HG03558 (cell line): ENCODE results near the gene NVL.
A peak's percentile ranks its signal among the peaks of the same experiment; 100 is the strongest.
"Not testable (repeated sequence)": the region's sequence is repeated elsewhere in the genome, so short reads cannot be mapped to it uniquely, and the experiment has no call there.

Experiments used
- ATAC-seq: cut with Tn5 transposase; IDR thresholded peaks from one replicate; pipeline ENCODE4 v1.9.1; 2021; ENCODE audit warnings: moderate number of reproducible peaks; ENCODE audit not compliant: unreplicated experiment; ENCODE audit errors: extremely low read depth

Gene NVL

DNA sequence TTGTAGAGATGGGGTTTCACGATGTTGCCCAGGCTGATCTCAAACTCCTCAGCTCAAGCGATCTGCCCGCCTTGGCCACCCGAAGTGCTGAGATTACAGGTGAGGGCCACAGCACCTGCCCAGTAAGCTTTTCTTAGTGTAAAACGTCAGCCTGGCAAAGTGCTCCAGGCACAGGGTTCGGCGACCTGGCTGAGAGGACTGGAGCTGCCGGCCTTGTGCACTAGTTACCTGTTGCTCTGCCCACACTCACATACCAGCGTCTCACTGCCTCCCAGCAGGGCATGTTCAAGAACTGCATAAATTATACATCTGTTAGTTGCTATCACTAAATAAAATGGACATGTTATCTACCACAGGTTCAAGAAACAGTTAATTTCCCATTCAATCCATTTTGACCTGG is 91.8 kb downstream of the NVL start:
- ATAC-seq, result no peak

DNA sequence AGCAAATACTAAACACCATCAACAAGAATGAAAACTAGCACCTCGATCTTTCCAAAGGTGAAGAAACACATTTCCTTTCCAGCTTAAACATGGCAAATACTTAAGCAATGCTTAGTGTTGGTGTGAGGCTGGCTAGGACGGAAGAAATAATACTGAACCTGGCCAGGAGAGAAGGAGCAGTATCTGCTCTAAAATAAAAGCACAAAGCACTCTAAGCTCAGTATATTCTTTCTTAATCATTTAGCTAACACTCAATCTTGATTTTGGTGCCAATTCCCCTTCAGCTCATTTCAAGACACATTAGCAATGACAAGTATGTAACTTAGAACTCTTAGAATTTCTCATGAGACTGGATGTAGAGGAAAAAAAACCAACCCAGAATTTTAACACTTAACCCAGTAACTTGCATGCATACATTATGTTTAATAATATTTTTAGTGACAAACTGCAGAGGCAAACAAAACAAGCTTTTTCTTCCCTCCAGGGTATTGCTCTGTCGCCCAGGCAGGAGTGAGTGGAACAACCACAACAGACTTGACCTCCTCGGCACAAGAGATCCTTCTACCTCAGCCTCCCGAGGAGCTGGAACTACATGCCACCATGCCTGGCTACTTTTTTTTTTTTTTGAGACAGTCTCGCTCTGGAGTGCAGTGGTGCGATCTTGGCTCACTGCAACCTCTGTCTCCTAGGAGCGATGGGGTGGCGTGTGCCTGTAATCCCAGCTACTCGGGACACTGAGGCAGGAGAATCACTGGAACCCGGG is 92.7 kb downstream of the NVL start:
- no peak for ATAC-seq

DNA sequence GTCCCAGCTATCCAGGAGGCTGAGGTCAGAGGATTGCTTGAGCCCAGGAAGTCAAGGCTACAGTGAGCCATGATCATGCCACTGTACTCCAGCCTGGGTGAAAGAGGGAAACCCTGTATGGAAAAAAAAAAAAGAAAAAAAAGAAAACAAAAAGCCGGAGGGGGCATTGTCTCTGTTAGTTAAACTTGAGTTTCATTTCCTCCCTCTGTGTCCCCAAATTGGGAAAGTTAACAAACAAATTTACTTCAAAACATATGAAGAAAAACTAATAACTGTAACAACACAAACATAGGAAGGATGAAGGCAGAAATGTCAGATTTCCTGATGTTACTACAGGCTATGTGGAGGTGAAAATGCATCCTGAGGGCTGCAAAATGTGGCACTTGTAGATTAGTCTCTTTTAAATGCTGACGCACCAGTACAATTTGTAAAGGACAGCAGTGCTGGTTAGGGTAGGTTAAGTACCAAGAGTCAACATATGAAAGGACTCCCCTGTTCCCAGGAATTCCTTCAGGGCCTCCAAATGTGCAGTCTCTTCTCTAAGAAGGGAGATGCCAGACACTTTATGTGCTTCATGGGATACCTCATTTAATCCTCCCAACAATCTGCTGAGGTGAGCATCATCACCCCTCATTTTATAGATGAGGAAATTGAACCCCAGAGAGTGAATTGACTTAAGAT is 94.0 kb downstream of the NVL start:
- ATAC-seq, result no peak

DNA sequence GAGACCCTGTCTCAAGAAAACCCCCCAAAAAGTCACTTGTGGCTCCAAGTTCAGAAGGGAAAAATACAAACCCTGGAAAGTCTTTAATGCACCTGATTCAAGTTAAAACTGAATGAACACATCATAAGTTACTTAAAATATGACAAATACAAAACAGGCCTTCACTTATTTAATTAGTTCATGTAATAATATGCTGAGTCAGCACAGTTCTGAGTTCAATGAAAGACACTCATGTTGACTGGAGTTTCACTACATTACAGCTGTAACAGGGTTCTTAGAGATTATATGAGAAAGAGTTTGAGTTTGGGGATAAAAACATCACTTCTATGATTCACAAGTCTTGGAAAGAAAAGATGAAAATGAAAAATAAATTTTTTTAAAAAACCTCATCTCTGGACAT is 96.0 kb downstream of the NVL start:
- ATAC-seq, result no peak

DNA sequence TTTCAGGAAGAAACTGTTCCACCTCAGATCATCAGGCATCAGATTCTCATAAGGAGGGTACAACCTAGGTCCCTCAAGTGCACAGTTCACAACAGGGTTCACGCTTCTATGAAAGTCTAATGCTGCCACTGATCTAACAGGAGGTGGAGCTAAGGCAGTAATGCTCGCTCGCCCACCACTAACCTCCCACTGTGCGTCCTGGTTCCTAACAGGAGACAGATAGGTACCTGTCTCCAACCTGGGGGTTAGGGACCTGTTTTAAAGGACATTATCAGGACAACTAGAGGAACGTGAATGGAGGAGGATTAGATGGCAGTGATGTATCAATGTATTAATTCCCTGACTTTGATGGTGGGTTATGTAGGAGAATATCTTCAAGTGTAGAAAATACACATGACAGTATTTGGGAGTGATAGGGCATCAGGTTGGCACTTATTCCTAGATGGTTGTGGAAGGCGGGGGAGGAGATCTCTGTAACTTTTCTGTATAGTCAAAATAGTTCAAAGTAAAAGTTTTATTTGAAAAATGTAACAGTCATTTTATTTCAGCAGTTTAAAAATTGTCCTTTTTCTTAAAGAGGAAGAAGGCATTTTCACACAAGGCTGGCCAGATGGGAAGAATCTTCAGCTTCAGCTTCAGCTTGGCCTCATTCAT is 103.0 kb downstream of the NVL start:
- ATAC-seq, result no peak

DNA sequence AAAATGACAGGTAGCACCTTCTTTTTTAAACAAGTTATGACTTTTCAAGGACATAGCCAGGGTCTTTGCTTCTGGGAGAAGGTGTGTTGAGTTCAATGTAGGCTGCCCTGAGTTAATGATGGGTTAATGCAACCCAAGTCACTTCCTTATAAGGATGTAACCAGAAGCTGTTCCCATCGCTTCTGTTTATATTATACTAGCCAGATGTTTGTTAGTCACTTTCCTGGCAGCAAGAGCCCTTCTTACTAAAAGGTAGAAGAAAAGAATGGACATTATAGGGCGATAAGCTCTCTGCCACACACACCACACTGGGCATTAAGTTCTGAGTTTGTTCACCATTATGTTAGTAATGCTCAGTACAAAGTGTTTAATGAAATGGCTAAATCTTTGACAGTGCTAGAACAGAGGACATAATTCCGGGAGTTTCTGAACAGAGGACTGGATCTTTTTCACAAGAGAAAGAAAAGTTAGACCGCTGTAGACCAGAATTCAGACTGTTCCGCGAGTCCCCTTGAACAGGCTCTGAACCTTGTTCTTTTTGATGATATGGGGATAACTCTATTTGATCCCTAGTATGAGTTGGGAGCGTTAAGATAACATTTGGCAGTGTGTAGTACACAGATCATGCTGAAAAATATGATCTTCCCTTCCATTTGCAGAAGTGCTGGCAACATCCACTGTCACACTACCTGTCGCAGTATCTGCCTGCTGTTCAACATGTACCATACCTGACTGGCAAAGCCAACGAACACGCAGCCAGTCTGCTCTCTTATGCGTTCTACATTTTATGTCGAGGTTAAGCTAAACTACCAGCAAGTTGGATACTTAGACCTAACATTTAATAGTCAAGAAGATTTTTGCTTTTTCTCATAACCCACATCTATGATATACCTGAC is 105.9 kb downstream of the NVL start:
- no peak for ATAC-seq

DNA sequence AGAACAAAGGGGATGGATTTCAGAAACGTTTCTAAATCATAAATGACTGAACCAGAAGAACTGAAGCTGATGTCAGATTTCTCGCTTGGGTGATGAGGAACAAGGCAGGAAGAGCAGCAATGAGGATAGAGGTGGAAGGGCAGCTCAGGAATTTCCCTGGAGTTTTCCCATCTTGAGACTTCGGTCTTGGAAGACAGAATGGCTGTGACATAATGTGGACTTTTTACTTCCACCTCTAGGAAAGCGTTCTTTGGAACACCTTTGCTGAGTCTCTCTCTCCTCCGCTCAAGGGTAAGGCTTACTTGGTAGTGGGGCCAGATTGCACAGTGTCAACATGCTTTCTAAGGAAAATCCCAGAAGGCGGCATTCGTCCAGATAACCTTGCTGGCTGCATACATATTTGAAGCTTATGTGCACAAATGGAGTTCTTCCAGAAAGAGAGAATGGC is 110.3 kb downstream of the NVL start:
- no peak for ATAC-seq

DNA sequence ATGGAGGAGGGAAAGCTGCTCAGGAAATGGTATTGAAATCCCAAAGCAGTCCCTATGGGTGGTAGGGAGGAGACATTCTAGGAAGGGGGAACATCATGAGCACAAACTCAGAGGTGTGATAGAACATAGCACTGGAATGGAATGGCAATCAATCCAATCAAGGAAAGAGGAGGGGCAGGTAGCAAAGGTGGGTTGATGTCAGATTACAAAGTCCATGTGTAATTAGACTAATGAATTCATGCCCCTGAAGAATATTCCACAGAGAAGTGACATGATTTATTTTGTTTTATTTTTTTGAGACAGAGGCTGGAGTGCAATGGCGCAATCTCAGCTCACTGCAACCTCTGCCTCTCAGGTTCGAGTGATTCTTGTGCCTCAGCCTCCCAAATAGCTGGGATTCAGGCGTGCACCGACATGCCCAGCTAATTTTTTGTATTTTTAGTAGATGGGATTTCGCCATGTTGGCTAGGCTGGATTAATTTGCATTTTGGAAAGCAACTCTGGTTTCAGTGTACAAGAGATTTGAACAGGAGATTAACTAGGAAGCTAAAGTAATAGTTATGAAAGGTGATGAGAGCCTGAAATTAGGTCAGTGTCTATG is 110.9 kb downstream of the NVL start:
- no peak for ATAC-seq

DNA sequence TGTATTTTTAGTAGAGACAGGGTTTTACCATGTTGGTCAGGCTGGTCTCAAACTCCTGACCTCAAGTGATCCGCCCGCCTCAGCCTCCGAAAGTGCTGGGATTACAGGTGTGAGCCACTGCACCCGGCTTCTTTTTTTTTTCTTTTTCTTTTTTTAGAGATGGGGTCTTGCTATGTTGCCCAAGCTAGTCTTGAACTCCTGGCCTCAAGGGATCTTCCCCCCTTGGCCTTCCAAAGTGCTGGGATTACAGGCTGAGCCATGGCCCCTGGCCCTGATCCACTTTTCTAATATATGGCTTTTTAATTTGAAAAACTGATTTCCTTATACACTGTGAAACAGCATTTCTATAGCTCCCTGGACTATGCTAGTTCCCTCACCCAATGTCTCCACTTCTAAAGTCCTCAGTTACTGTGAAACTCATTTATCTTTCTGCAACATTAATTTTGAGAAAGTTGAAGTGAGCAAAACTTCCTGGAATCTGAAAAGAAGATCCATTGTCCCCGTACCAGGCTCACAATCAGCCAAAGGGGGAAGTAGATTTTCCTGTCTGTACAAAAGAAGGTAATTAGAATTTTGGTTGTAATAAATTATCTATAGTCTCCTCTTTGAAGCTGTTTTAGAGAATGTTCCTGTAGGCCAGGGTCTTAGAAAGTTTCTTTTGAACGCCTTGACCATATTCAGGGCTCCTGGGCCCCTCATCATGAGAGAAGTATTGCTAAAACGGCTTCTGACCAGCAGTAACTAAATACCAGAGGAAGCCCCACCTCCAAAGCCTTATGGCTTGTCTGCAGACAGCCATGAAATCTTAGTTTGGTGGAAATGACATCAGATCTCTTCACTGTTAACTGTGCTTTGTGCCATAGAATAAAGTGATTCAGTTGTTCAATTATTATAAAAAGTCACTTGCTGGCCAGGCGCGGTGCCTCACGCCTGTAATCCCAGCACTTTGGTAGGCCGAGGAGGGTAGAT is 112.0 kb downstream of the NVL start:
- ATAC-seq, result no peak

DNA sequence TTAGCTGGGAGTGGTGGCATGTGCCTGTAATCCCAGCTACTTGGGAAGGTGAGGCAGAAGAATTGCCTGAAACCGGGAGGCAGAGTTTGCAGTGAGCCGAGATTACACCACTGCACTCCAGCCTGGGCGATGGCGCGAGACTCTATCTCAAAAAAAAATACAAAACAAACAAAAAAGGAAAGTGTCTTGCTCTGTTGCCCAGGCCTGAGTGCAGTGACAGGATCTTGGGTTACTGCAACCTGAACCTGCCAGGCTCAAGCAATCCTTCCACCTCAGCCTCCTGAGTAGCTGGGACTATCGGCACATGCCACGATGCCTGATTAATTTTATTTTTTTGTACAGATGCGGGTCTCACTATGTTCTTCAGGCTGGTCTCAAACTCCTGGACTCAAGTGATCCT is 113.6 kb downstream of the NVL start:
- ATAC-seq, result no peak

DNA sequence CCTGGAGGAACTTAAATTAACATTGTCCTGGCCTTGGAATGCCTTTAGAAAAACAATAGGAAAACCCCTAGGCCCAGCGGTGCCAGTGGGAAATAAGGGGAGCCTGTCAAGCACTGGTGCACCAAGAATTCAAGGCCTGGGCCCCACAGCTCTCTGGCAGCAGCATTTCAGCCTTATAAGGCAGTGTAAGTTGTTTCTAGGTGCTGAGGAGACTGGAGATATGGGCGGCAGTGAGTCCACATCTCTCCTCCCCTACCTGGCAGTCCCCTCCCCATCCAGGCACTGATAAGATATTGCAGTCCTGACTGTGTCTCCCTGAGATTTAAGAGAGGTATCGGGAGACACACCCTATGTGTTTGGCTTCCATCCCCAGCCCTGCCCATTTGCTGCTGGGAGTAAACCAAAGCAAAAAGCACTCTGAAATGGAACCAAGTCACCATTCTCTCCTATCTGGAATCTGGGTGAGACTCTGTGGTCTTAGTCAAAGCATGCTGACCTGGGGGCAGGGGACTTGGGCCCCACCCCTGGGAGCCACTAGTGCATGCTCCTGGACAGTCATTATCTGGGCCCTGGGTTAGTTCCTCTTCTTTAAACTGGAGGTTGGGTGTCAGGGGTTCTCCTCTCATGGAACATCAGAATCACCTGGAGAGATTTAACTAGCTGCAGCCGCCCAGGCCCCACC is 116.4 kb downstream of the NVL start:
- ATAC-seq, result no peak

DNA sequence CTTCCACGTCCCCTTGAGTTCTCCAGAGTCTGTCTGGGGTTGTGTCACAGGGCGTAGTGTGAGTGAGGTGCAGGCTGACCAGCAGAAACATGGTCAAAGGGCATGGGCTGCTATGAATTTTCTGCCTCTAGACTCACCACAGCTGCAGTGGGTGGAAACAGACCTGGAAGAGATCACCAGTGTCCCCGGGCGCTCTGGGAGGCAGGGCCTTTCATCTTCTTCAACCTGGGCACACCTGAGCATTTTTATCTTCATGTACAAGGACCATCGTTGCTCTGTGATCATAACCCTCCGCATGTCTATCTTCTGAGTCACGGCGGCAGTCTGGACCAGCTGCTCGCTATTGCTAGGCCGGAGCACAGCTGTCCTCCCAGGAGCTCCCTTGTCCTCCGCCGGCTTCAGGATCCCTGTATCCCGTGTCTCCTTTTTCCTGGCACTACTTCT is 117.3 kb downstream of the NVL start:
- no peak for ATAC-seq

DNA sequence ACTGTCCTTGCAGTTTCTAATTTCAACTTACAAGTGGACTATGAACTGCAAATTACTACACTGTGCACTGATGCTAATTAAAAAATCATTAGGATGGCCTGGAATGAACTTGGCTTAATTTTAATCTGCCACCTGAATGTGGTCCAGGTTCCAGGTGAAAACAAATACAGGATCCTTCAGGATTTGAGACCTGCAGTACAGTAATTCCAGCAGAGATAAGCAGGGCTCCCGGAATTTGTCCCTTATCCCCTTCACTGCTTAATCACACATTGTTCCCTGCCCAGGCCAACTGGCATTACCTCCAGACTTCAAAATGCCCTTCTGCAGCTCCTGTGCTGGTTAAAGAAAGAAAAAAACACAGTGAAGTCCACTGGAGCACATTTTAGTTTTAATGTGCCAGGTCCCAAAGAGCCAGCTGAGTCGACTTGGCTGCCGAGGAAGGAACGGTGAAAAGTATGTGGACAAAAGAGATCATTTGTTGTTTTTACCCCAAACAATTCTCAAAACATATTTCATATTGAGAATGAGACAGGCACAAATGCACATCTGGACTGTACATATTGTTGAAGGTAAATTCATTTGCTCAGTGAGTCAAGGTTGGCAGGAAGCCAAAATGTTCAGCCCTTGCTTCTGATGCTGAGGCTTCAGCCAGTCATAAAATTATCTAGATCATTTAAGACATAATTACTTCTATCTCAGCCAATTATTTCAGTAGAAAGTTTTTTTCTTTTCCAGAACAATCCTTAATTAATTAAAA is 118.6 kb downstream of the NVL start:
- ATAC-seq, result no peak

DNA sequence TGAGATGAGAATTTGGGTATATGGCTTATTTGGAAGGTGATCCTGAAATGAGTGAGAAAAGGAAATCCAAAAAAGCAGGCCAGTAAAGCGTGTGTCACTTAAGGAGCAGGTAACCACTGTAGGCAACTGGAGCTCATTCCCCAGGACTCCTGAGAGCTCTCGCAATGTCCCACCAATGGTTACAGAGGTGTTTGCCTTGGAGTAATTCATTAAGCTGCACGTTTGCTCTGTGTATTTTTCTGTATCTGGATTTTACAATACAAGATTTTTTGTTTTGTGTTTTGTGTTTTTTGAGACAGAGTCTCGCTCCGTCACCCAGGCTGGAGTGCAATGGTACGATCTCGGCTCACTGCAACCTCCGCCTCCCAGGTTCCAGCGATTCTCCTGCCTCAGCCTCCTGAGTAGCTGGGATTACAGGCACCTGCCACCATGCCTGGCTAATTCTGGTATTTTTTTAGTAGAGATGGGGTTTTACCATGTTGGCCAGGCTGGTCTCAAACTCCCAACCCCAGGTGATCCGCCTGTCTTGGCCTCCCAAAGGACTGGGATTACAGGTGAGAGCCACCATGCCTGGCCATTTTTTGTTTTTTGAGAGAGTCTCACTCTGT is 123.9 kb downstream of the NVL start:
- not testable (repeated sequence) for ATAC-seq

DNA sequence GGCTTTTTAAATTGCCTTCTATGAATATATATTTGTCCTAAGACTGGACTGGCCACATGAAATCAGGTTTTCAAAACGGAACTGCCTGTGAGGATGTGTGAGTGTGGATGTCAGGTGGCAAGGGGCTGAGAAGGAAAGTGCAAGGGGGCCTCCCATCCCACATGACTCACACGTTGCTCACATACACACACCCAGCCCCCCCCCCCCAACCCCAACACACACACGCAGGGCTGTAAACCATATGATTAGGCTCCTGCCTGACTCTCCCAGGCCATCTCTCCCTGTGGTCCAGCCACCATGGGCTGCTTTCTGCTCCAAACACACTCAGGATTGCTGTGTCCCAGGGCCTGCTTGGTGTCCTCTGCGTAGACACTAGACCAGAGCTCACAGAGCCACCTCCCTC is 124.5 kb downstream of the NVL start:
- no peak for ATAC-seq

DNA sequence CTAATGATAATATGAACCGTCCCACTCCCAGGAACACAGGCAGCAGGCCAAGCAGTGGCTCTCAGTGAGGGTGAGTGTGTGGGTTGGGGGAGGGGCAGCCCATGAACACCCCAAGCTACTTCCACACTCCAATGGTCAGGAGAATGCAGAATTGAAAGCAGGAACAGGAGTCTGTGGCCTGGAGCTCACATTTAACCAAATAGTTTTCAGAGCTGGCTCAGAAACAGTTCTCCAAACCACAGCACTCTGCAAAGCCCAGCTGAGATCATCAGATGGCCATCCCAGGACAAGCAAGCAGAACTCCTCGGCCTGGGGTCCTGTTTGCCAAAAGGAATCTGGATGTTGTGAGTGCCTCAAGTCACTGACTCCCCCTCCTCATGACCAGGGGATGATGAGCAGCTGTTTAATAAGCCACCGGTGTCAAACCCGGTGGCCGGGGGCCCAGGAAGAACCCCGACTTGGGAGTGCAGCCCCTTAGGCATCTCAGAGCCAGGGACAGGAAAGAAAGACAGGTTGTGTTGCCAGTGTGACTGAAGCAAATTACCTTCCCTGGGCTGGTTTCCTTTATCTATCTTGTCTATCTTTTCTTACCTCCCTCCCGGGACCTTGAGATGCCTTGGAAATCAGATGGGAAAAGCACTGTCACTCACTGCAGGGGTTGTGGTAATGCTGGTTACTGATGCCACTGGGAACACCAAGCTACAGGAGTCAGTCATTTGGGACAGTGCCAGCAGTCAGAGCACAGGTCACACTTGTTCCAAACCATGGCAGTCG is 126.5 kb downstream of the NVL start:
- ATAC-seq, result peak; percentile 37
